GM12878 (cell line): ENCODE measurements around the gene ASH1L. TPM values are rescaled to one million over a fixed set of nuclear protein-coding genes. Genes with fewer than 3 reads are reported as not detected.

Source experiments
- ATAC-seq: fragments of 200-7000 bp; cut with Tn5 transposase; 3 replicates; pipeline ENCODE4 v1.9.1; 2020; ENCODE audit warnings: mild to moderate bottlenecking, moderate library complexity
- BruUV-seq: library from RNA; stranded (reverse); fragments of 400-500 nt; replicated peaks from 2 replicates; lab custom pipeline; 2021; lab: Mats Ljungman, UMichigan
- CTCF ChIA-PET: fragments of 300-600 bp; sonication (Branson Sonifier 250); formaldehyde crosslinking; extraction: SDS; loops from one replicate; lab custom pipeline; 2021; ENCODE audit warnings: inconsistent platforms; lab: Yijun Ruan, JAX
- POLR2A ChIA-PET: fragments of 350-600 bp; formaldehyde crosslinking; extraction: SDS; loops from one replicate; lab custom pipeline; 2021; ENCODE audit warnings: inconsistent platforms; lab: Charles Lee
- RAD21 ChIA-PET: fragments of 300-600 bp; sonication (Branson Sonifier 250); formaldehyde crosslinking; loops from one replicate; lab custom pipeline; 2023; ENCODE audit warnings: antibody characterized with exemption; ENCODE audit not compliant: unreplicated experiment; lab: Charles Lee
- SMC1A ChIA-PET: fragments of 300-600 bp; sonication (Branson Sonifier 250); formaldehyde crosslinking; loops from one replicate; lab custom pipeline; 2023; ENCODE audit not compliant: unreplicated experiment, uncharacterized antibody; lab: Charles Lee
- DNase-seq: peaks from one replicate; pipeline ENCODE4 v3.0.0-alpha.2; 2011; ENCODE audit warnings: low read depth, low spot score
- FAIRE-seq: peaks from 3 replicates; lab custom pipeline; 2011; peaks lifted over from hg19 to GRCh38; lab: Jason Lieb, UNC
- H2AFZ ChIP-seq: 2 replicates; pipeline ENCODE4 v1.6.0; 2011; ENCODE audit warnings: low read depth, low read length, control low read depth; ENCODE audit not compliant: control insufficient read depth
- H3K27ac ChIP-seq: 2 replicates; pipeline ENCODE4 v1.5.1; 2011; ENCODE audit warnings: control low read depth; ENCODE audit not compliant: control insufficient read depth, insufficient read depth
- H3K27me3 ChIP-seq, 2 experiments: replicated peaks in 1 of 2; 2 replicates each; pipeline versions ENCODE4 v1.6.0 to v1.6.1; 2011; ENCODE audit warnings: low read length in 1 of 2; ENCODE audit not compliant: control insufficient read depth in 2 of 2, insufficient read depth in 2 of 2
- H3K36me3 ChIP-seq, 2 experiments: 2 replicates each; pipeline ENCODE4 v1.5.1; 2011; ENCODE audit warnings: low read length in 1 of 2; ENCODE audit not compliant: control insufficient read depth in 2 of 2, insufficient read depth in 2 of 2
- H3K4me1 ChIP-seq: 2 replicates; pipeline ENCODE4 v1.6.1; 2011; ENCODE audit warnings: mild to moderate bottlenecking, low read length, moderate library complexity, mixed read lengths; ENCODE audit not compliant: control insufficient read depth, insufficient read depth
- H3K4me2 ChIP-seq: 2 replicates; pipeline ENCODE4 v1.6.0; 2011; ENCODE audit warnings: control low read depth; ENCODE audit not compliant: control insufficient read depth, insufficient read depth
- H3K4me3 ChIP-seq: fragments of 200-600 bp; sonication (generic); 2 replicates; pipeline ENCODE4 v1.5.1; 2016
- H3K79me2 ChIP-seq: 2 replicates; pipeline ENCODE4 v1.6.0; 2011; ENCODE audit warnings: low read length; ENCODE audit not compliant: control insufficient read depth, insufficient read depth
- H3K9ac ChIP-seq: 2 replicates; pipeline ENCODE4 v1.8.0; 2011; ENCODE audit warnings: low read length, control low read depth, mixed read lengths; ENCODE audit not compliant: control insufficient read depth, insufficient read depth
- H3K9me3 ChIP-seq: replicated peaks from 3 replicates; pipeline ENCODE4 v1.5.1; 2011; ENCODE audit warnings: mild to moderate bottlenecking, low read length; ENCODE audit not compliant: control insufficient read depth, insufficient read depth
- H4K20me1 ChIP-seq: 2 replicates; pipeline ENCODE4 v1.6.0; 2011; ENCODE audit not compliant: control insufficient read depth, insufficient read depth
- IKZF2 ChIP-seq, 2 experiments: fragments of 450-650 bp; IDR thresholded peaks; 2 replicates each; pipeline ENCODE4 v1.6.1; 2017; ENCODE audit warnings: mild to moderate bottlenecking in 2 of 2, moderate library complexity in 2 of 2
- PML ChIP-seq: IDR thresholded peaks from 2 replicates; pipeline ENCODE4 v1.6.1; 2012; ENCODE audit warnings: low read length, inconsistent platforms
- POLR2A ChIP-seq: IDR thresholded peaks from 2 replicates; pipeline ENCODE4 v1.6.1; 2011; ENCODE audit warnings: low read depth, mild to moderate bottlenecking, low read length
- RB1 ChIP-seq: fragments of 450-650 bp; formaldehyde crosslinking; IDR thresholded peaks from 2 replicates; pipeline ENCODE4 v1.6.1; 2017; ENCODE audit warnings: mild to moderate bottlenecking, borderline replicate concordance
- RUNX3 ChIP-seq: IDR thresholded peaks from 2 replicates; pipeline ENCODE4 v1.6.1; 2012; ENCODE audit warnings: low read length, inconsistent platforms
- YY1 ChIP-seq: IDR thresholded peaks from 2 replicates; pipeline ENCODE4 v1.6.1; 2011; ENCODE audit warnings: low read depth, mild to moderate bottlenecking, low read length
- ZBED1 ChIP-seq: IDR thresholded peaks from 2 replicates; pipeline ENCODE4 v1.6.1; 2016; ENCODE audit warnings: borderline replicate concordance
- WGBS: methylation state at CpG from one replicate; pipeline ENCODE4 v1.1.6; 2016; ENCODE audit warnings: low lambda C conversion rate; ENCODE audit not compliant: insufficient replicate concordance, insufficient coverage; ENCODE audit errors: missing lambda C conversion rate; 5-methylcytosine and 5-hydroxymethylcytosine counted together
- in situ Hi-C: fragments of 300-500 bp; cut with MboI; formaldehyde crosslinking; loops from 9 replicates; pipeline ENCODE4 v1.14.3; 2018; ENCODE audit warnings: mixed read lengths
- intact Hi-C: fragments of 100-400 bp; cut with micrococcal nuclease; formaldehyde crosslinking; loops from one replicate; pipeline ENCODE4 v1.14.2; 2022; ENCODE audit not compliant: unreplicated experiment
- polyA plus RNA-seq, 11 experiments: library from polyadenylated mRNA; depleted of rRNA in 4 of 11; unstranded in 6 of 11; stranded (reverse) in 5 of 11; fragments of >200 nt; fragmentation: Nextera tagmentation in 4 of 11; fragmentation: Illumina TruSeq in 1 of 11; extraction: Ambion mirVana in 4 of 11; extraction: Trizol in 1 of 11; gene quantifications; 1 replicate in 1 of 11; 2 replicates in 10 of 11; pipeline versions ENCODE4 v1.2.1 to v1.2.3, GENCODE V29; 2011 to 2016; ENCODE audit warnings: inconsistent platforms in 2 of 11, missing spikeins in 2 of 11, low read depth in 1 of 11
- total RNA-seq, 4 experiments: library from RNA; depleted of rRNA in 3 of 4; stranded (reverse); fragments of >200 nt in 3 of 4; fragmentation: Illumina TruSeq in 1 of 4; extraction: Trizol in 1 of 4; gene quantifications; 2 replicates each; pipeline versions ENCODE4 v1.2.1 to v1.2.3, GENCODE V29; 2013 to 2021
- TF ChIP-seq, protein P1 (sequence below), 3 experiments: IDR thresholded peaks in 2 of 3; conservative IDR thresholded peaks in 1 of 3; 2 replicates each; pipeline ENCODE4 v1.5.1; 2011; ENCODE audit warnings: low read depth in 3 of 3, low read length in 3 of 3, mild to moderate bottlenecking in 3 of 3, control low read depth in 2 of 3, moderate library complexity in 2 of 3, inconsistent platforms in 1 of 3, mixed read lengths in 1 of 3; ENCODE audit not compliant: control insufficient read depth in 2 of 3, insufficient read depth in 1 of 3; ENCODE audit errors: extremely low read depth in 1 of 3
- TF ChIP-seq, protein P2 (sequence below): fragments of 450-650 bp; IDR thresholded peaks from 2 replicates; pipeline ENCODE4 v1.6.1; 2017; ENCODE audit warnings: mild to moderate bottlenecking, moderate library complexity

Gene ASH1L
- total and polyA plus RNA-seq, 10 of the 15 experiments (the other 5 are each of a cell fraction or from before 2014, with no cell fraction given), result 1.7 to 23.9 (median 16.6) TPM

DNA sequence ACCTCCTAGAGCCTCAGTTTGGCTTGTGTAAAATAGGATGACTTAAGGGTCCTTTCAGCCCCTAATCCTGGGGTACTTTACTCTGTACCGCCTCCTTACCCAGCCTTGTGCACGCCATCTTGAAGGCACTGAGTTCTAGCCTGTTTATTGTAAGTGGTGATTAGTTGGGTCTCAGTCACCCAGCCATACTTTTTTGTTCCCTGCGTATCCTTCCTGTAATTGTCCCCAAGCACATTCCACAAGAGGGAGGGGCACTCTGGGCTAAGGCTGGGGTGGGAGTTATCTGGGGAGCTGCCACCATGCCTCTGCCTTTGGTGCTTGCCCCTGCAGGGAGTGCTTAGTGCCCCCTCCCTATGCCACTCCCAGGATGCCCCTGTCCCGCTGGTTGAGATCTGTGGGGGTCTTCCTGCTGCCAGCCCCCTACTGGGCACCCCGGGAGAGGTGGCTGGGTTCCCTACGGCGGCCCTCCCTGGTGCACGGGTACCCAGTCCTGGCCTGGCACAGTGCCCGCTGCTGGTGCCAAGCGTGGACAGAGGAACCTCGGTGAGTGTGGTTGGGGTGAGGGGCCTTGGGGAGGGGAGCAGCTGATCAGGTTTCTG, 253.1 kb downstream of the ASH1L start:
- Histone ChIP-seq H3K9me3 (no peaks in the 10 kb centered on the region), H3K4me3 (peak overlapping the region; percentile 96), H3K4me1 (peaks cover 14% of the 10 kb centered on the region), H2AFZ (peak overlapping the region; percentile 57), H3K79me2 (peaks cover 46% of the 10 kb centered on the region), H4K20me1 (no peaks in the 10 kb centered on the region), H3K36me3 (peaks cover 0 to 27% of the 10 kb centered on the region in 2 experiments), H3K9ac (peak overlapping the region; percentile 100)
- peak; percentile 12 for ATAC-seq
- BruUV-seq, result no TSS peak
- ChIA-PET POLR2A (interaction anchor here (0.6 to 1.0 kb wide), 2 partner anchors 18 to 59 kb away, joined by 3 read pairs; no protein-coding TSS in a partner anchor), SMC1A (no interaction called here), RAD21 (interaction anchor here (2.5 kb wide), 1 partner anchor 36 kb away, joined by 12 read pairs; the partner anchor contains the start of gene CLK2), CTCF (interaction anchor here (1.8 to 4.5 kb wide), 2 partner anchors 13 to 58 kb away, joined by 11 to 30 read pairs; no protein-coding TSS in a partner anchor)
- no peak for FAIRE-seq
- in situ Hi-C loops, result no loop called here
- WGBS, result 2% methylated on average over 11 of the region's 11 CpGs
- DNase-seq, result no peak
- TF ChIP-seq POLR2A (peak; percentile 60; the same call in 1 of the 2 replicates), RUNX3 (0 out of 2 replicates have a peak, but pooled peaks have one; percentile 6), IKZF2 (IDR thresholded peaks at IDR 0.05) (no peak), PML (0 out of 2 replicates have a peak, but pooled peaks have one; percentile 5), RB1 (no peak), ZBED1 (0 out of 2 replicates have a peak, but pooled peaks have one; percentile 29), YY1 (peak; percentile 82)
- TF ChIP-seq, protein P1, sequence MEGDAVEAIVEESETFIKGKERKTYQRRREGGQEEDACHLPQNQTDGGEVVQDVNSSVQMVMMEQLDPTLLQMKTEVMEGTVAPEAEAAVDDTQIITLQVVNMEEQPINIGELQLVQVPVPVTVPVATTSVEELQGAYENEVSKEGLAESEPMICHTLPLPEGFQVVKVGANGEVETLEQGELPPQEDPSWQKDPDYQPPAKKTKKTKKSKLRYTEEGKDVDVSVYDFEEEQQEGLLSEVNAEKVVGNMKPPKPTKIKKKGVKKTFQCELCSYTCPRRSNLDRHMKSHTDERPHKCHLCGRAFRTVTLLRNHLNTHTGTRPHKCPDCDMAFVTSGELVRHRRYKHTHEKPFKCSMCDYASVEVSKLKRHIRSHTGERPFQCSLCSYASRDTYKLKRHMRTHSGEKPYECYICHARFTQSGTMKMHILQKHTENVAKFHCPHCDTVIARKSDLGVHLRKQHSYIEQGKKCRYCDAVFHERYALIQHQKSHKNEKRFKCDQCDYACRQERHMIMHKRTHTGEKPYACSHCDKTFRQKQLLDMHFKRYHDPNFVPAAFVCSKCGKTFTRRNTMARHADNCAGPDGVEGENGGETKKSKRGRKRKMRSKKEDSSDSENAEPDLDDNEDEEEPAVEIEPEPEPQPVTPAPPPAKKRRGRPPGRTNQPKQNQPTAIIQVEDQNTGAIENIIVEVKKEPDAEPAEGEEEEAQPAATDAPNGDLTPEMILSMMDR (IDR thresholded peaks at IDR 0.05 in 2 of 3, conservative IDR thresholded peaks at IDR 0.05 in 1 of 3; ENCODE audit: control insufficient read depth in 2 of 3, extremely low read depth in 1 of 3, insufficient read depth in 1 of 3, low read depth in 3 of 3, low read length in 3 of 3), result peak in 1 of 3 experiments; percentile 7; a peak in 1 of 6 replicates
- TF ChIP-seq, protein P2, sequence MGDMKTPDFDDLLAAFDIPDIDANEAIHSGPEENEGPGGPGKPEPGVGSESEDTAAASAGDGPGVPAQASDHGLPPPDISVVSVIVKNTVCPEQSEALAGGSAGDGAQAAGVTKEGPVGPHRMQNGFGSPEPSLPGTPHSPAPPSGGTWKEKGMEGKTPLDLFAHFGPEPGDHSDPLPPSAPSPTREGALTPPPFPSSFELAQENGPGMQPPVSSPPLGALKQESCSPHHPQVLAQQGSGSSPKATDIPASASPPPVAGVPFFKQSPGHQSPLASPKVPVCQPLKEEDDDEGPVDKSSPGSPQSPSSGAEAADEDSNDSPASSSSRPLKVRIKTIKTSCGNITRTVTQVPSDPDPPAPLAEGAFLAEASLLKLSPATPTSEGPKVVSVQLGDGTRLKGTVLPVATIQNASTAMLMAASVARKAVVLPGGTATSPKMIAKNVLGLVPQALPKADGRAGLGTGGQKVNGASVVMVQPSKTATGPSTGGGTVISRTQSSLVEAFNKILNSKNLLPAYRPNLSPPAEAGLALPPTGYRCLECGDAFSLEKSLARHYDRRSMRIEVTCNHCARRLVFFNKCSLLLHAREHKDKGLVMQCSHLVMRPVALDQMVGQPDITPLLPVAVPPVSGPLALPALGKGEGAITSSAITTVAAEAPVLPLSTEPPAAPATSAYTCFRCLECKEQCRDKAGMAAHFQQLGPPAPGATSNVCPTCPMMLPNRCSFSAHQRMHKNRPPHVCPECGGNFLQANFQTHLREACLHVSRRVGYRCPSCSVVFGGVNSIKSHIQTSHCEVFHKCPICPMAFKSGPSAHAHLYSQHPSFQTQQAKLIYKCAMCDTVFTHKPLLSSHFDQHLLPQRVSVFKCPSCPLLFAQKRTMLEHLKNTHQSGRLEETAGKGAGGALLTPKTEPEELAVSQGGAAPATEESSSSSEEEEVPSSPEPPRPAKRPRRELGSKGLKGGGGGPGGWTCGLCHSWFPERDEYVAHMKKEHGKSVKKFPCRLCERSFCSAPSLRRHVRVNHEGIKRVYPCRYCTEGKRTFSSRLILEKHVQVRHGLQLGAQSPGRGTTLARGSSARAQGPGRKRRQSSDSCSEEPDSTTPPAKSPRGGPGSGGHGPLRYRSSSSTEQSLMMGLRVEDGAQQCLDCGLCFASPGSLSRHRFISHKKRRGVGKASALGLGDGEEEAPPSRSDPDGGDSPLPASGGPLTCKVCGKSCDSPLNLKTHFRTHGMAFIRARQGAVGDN, result 0 out of 2 replicates have a peak, but pooled peaks have one; percentile 35
- TF ChIP-seq, all 136 proteins: peak for 7
- peak overlapping the region; percentile 99 for H3K27ac ChIP-seq
- H3K27me3 ChIP-seq, result no peaks in the 10 kb centered on the region
- intact Hi-C loops, result loop anchor here (2.0 kb wide), 1 partner anchor 37 kb away; the partner anchor contains the start of gene CLK2
- peak overlapping the region; percentile 94 for H3K4me2 ChIP-seq
